GM21737 (cell line): ENCODE measurements around the gene ZIC2.

Experiments
- ATAC-seq: cut with Tn5 transposase; IDR thresholded peaks from one replicate; pipeline ENCODE4 v1.9.1; 2021; ENCODE audit warnings: mild to moderate bottlenecking, moderate library complexity; ENCODE audit not compliant: unreplicated experiment

The ZIC2 gene

GRCh38 chr13:99973808-99974185 is 7.8 kb upstream of the ZIC2 start:
- ATAC-seq: no peak

- no peak for ATAC-seq
Measured at GRCh38 chr13:99974296-99974938, 7.2 kb upstream of the ZIC2 start.

GRCh38 chr13:99974939-99975561 is 6.5 kb upstream of the ZIC2 start:
- ATAC-seq: no peak

GRCh38 chr13:99975626-99976025 is 6.0 kb upstream of the ZIC2 start:
- ATAC-seq: no peak

GRCh38 chr13:99976575-99976974 is 5.0 kb upstream of the ZIC2 start:
- no peak for ATAC-seq

- no peak for ATAC-seq
Measured at GRCh38 chr13:99977334-99977911, 4.2 kb upstream of the ZIC2 start.

GRCh38 chr13:99977912-99978798 is 3.4 kb upstream of the ZIC2 start:
- ATAC-seq: no peak

GRCh38 chr13:99978799-99979452 is 2.7 kb upstream of the ZIC2 start:
- ATAC-seq: no peak

- no peak for ATAC-seq
Measured at GRCh38 chr13:99979453-99980200, 2.0 kb upstream of the ZIC2 start.

- ATAC-seq: peak; percentile 58
Measured at GRCh38 chr13:99980201-99980823, 1.3 kb upstream of the ZIC2 start.

GRCh38 chr13:99980824-99981734 is 505 bp upstream of the ZIC2 start:
- ATAC-seq: no peak

GRCh38 chr13:99982036-99982730 is 599 bp downstream of the ZIC2 start:
- ATAC-seq: no peak

- ATAC-seq: no peak
Measured at GRCh38 chr13:99982731-99983498, 1.3 kb downstream of the ZIC2 start.

GRCh38 chr13:99983499-99984401 is 2.2 kb downstream of the ZIC2 start:
- ATAC-seq: no peak

- ATAC-seq: no peak
Measured at GRCh38 chr13:99984461-99985240, 3.1 kb downstream of the ZIC2 start.
